A549 (cell line): Measurements from ENCODE around the gene TSNAX.
A peak's percentile ranks its signal among the peaks of the same experiment; 100 is the strongest.

Source experiments
- BCL3 ChIP-seq: fragments of >200 bp; sonication (Bioruptor Twin); formaldehyde crosslinking; IDR thresholded peaks from 3 replicates; pipeline ENCODE4 v1.6.1; 2016
- BHLHE40 ChIP-seq: IDR thresholded peaks from 2 replicates; pipeline ENCODE4 v1.6.1; 2012; ENCODE audit warnings: low read depth, low read length, inconsistent platforms
- CTCF ChIP-seq: fragments of >200 bp; sonication (Bioruptor Twin); formaldehyde crosslinking; IDR thresholded peaks from 3 replicates; pipeline ENCODE4 v1.5.1; 2016
- ELK1 ChIP-seq: fragments of 150-350 bp; IDR thresholded peaks from 2 replicates; pipeline ENCODE4 v1.6.1; 2014; ENCODE audit warnings: low read depth, mild to moderate bottlenecking, low read length
- MAFK ChIP-seq: fragments of 450-650 bp; IDR thresholded peaks from 2 replicates; pipeline ENCODE4 v1.6.1; 2014; ENCODE audit not compliant: partially characterized antibody
- PBX3 ChIP-seq: IDR thresholded peaks from 2 replicates; pipeline ENCODE4 v1.6.1; 2012
- POLR2A ChIP-seq: IDR thresholded peaks from 2 replicates; pipeline ENCODE4 v1.6.1; 2012; ENCODE audit warnings: mild to moderate bottlenecking, low read length
- REST ChIP-seq: fragments of 200-600 bp; sonication (generic); IDR thresholded peaks from 2 replicates; pipeline ENCODE4 v1.6.1; 2016; ENCODE audit warnings: antibody characterized with exemption, mild to moderate bottlenecking, moderate library complexity
- SMC3 ChIP-seq: fragments of >200 bp; sonication (Bioruptor Twin); formaldehyde crosslinking; IDR thresholded peaks from 3 replicates; pipeline ENCODE4 v1.6.1; 2018; ENCODE audit warnings: inconsistent platforms
- SREBF2 ChIP-seq: fragments of 450-650 bp; IDR thresholded peaks from 2 replicates; pipeline ENCODE4 v1.6.1; 2014; ENCODE audit warnings: mild to moderate bottlenecking, moderate library complexity
- USF2 ChIP-seq: fragments of 450-650 bp; IDR thresholded peaks from 2 replicates; pipeline ENCODE4 v1.6.1; 2014; ENCODE audit warnings: antibody characterized with exemption

GRCh38 chr1:231536099-231536498 is 7.6 kb downstream of the TSNAX start:
- TF ChIP-seq BHLHE40 (no peak), ELK1 (no peak), USF2 (no peak), POLR2A (no peak), SMC3 (no peak), SREBF2 (no peak), CTCF (no peak), BCL3 (no peak), REST (no peak), PBX3 (no peak), MAFK (peak; percentile 76)
